GM18505 (cell line): ENCODE results near the gene PHACTR1.

Experiments used
- ATAC-seq: cut with Tn5 transposase; IDR thresholded peaks from one replicate; pipeline ENCODE4 v1.9.1; 2021; ENCODE audit not compliant: unreplicated experiment
- POLR2A ChIP-seq: IDR thresholded peaks from 4 replicates; pipeline ENCODE4 v1.6.1; 2011; ENCODE audit warnings: borderline replicate concordance; ENCODE audit not compliant: insufficient read depth, insufficient read length; ENCODE audit errors: extremely low read depth

The PHACTR1 gene

DNA sequence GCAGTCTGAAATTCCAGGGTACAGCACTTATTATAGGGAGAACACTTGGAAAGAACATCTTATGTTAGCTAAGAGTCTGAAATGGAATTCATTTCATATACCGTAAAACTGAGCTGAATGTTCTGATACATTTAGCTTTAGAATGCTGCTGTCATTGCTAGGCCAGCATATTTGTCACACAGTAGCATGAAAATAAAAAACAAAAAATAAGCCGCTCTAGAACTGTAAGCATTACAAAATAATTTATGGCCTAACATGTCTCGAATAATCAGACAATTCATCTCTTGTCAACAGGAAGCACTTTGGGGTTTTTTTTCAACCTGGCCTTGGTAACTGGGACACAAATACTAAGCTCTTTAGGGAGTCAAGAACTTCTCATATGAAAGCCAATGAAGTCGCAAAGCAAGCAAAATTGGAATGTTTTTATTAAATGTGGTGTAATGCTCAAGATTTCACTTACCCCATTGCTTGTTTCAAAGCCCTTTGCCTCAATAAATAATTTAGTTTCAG, 115.7 kb downstream of the PHACTR1 start:
- TF ChIP-seq POLR2A: no peak

DNA sequence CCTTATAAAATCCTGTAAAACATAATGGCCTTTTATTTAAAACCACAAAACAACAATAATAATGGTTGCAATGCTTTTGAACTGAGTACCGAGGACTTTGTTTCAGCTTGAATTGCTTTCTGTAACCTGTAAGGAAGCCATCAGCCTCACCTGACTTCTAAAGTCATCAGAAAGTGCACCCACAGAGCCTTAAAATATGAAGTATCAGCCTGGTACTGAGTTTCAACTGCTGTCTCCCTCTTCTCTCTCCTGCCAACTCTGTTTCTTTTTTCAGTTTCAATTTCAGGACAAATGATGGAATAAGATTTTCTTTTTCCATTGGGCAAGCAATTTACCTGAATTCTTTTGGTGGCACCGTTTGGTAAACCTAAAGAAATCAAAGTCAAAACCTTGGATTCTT, 119.4 kb downstream of the PHACTR1 start:
- TF ChIP-seq POLR2A: no peak
- no peak for ATAC-seq

More for the DNA sequence above, 115.7 kb downstream of the PHACTR1 start:
- no peak for ATAC-seq

DNA sequence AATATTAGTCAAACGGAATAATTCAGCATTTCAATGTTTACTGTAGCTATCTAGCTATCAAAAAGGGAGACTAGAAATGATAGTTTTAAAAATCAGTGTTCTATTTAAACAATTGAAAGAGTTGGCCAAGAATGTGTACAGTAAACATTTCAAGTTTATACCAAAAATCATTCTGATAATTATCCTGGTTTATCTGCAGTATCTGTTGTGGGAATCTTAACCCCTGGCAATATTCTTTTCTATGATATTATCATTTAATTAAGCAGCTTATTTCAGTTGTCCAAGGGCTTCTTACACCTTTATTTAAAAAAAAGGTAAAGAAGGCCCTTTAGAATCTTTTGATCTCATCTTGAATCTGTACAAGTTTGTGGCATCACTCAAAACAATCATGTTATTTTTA, 125.1 kb downstream of the PHACTR1 start:
- ATAC-seq: no peak
- no peak for TF ChIP-seq POLR2A

DNA sequence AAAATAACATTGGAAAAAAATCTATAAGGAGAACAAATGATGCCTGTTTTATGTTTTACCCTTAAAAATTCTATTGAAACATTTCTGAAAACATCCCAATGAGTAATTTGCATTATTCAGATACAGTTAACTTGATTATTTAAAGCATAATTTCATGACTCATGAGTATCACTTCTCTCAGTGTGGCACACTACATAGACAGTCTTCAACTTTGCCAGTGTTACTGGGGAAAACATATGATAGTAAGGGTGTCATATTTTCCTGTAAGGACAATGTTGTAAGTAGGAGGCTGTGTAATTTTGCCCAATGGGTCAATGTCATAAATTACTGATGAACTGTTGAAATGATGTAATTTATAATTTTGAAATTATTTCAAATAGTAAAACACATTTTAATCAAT, 125.5 kb downstream of the PHACTR1 start:
- no peak for TF ChIP-seq POLR2A
- ATAC-seq: no peak

DNA sequence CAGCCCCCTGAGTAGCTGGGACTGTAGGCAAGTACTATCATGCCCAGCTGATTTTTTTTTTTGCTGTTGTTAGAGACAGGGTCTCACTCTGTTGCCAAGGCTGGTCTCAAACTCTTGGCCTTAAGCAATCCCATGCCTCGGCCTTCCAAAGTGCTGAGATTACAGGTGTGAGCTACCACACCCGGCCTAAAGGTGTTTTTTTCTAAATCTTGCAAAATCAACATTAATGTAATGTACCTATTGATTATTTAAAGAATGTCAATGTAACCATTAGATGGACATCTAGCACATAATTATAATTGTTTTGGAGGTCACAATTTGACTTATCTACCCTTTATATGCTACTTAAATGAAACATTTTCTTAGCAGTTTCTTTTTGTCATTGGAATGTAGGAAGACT, 126.1 kb downstream of the PHACTR1 start:
- no peak for TF ChIP-seq POLR2A
- no peak for ATAC-seq

DNA sequence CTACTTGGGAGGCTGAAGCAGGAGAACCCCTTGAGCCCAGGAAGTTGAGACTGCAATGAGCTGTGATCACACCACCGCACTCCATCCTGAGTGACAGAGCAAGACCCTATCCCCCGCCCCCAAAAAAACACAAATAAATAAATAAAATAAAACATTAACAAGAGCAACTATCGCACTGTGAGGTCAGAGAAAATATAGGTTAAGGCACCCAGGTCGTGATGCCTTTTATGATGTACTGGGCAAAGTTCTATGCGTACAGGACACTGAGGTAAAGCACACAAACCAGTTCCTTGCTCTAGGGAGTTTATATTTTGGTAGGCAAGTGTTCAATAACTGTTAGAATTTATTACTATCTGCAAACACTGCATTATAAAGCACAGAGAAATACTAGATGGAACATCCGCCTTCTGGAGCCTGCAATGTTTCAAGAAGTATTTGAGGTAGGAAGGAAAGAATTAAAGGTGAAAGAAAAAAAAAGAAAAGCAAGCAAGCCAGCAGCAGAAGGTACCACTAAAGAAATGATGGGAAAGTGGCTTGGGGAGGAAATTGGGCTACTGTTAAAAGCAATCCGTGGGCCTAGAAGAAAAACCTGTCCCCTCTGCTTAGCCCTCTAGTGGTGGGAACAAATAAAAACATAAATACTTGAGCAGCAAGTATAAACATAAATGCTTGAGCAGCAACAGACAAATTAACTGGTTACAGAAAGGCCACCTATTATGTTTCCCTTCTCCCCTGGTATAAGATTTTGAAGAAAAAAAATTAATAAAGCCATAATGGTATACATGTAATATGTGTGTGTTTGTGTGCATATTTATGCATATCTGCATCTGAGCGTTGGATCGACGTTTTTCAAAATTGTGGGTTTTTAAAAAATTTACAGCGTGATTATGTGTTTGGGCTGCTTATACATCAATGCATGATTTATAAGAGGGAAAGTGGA, 128.0 kb downstream of the PHACTR1 start:
- ATAC-seq: no peak
- TF ChIP-seq POLR2A: no peak

DNA sequence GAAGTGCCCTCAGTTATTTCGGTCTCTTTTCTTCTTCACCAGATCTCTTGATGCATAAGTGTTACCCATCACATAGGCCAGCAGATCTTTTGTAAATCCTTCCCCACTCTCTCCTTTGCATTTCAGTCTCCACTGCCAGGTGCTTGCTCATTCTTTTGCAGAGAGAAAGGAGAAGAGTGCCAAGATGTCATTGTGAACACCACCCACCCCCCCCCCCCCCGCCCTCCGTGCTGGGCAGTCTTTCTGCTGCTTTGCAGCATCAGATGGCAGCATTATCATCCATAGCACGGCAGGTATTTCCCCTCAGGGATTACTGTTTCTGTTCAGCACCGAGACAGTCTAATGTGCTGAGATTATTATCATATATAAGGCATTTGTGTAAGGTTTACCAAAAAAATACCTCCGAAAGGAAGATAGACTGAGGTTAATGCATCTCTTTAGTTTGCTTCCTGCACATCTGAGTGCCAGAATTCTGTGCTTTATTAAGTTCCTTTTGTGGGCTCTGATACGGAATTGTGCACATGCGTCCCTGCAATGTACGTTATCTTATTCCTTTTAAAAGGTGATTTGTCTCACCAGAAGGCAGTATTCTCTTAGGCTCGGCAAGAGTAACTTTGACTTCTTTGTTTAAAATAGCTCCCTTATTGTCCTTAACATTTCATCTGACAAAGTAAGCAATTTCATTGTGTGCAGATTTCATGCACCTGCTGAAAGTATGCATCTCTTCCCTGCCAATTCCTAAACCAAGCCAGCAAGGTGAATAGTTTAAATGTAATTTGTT, 128.8 kb downstream of the PHACTR1 start:
- ATAC-seq: no peak
- no peak for TF ChIP-seq POLR2A

DNA sequence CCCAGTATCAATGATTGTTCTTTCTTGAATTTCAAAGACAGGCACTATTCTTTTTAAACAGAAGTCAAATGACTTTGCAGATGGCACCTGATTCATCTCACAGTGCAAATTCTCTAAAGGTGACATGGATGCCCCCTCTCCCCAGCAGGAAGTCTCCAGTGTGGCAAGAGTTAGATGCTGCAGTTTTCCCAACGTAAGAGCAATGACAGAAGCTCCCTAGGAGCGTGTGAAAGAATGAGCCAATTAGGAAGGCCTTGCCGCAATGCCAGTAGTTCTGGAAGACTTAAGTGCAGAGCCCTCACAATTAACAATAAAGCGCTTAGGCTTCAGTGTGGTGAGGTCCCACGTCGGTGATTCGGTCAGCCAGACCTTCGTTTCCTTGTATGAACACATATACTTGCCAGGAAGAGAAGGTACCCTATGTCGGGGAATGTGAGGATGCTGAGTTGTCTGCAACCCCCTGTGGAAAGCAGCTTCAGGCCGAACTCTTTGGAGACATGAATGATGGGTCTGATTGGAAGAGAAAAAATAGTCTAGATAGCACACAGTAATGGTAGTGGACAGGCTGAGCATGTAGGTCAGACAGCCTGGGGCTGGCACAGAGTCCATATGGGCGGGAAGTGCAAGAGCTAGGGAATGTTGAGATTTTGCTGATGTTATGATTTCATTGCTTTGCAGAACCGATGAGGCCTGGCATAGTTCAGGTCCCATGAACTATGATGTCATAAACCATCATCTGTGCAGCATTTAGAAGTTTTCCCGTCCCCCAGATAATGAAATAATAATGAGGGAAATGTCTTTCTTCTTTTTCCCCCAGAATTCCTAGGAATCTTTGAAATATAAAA, 132.6 kb downstream of the PHACTR1 start:
- no peak for ATAC-seq
- no peak for TF ChIP-seq POLR2A

DNA sequence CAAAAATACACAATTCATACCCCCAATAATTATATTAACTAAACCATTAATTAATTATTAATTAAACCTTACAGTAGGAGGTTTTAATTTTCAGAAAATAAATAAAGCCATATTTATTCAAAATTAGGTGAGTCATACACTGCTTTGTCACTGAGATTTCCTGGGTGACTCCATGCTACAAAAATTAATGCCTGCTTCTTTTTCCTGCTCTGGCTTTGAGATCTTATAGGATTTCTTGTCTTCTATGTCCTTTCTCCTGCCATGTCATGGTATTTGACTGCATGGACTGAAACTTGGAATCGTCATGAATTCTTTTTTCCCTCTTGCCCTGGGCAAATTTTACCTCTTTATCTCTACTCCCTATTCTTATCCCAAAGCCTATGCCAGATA, 133.2 kb downstream of the PHACTR1 start:
- TF ChIP-seq POLR2A: no peak
- no peak for ATAC-seq

DNA sequence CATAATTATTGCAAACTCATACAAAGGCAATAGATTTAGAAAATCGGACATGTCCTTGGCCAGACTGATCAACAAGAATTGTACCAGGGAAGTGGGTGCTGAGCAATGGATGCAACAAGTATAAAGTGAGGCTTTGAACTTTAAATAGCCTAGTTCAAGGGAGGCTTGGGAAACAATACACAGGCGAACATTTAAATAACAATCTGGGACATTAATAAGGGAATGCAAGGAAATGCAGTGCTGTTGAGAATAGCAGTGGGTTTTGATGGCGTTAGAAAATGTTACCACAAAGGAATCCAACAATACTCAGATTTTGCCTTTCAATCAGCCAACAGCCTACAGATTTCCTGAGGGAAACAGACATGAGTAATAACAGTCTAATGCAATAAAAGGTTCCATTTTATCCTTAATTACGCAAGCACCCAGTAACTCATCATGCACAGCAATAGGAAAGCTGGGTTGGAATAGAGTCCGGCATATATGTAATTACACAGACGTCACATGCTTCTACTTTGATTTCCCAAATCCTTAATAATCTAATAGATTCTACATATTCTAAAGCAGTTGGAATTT, 134.6 kb downstream of the PHACTR1 start:
- ATAC-seq: no peak

DNA sequence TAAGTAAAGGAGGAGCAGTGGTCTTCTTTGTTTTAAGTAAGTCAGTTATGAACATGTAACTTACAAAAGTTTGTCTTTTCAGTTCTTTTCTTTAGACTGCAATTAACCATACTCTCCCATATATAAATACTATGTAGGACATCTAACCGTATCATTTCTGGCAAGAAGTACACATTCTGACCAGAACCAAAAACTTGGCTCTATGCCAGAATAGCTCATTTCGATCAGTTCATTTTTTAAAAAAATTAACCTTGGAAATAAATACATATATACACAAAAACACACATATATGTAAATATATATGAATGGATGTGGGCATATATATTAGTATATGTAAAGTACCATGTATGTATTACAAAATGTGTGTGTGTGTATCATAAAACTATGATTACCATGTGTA, 145.0 kb downstream of the PHACTR1 start:
- no peak for ATAC-seq

More for the DNA sequence above, 134.6 kb downstream of the PHACTR1 start:
- TF ChIP-seq POLR2A: no peak

DNA sequence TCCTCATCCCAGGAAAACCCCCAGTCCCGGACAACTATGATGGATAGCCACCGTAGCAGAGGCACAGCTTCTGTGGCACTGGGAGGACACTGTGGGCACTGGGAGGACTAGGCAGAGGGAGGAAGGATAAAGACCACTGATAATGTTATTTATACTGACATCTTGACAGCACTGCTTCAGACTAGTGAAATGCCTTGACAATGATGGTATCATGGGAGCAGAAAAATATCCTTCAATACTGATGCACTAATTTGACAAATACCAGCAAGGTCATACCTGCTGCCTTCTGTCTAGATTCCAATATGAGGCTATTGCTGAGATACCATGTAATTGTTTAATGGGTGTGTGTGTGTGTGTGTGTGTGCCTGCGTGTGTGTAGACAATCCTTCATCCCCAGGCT, 148.6 kb downstream of the PHACTR1 start:
- no peak for TF ChIP-seq POLR2A
- ATAC-seq: no peak

More for the DNA sequence above, 145.0 kb downstream of the PHACTR1 start:
- TF ChIP-seq POLR2A: no peak
